Measurements from ENCODE around the gene TNS4.

The TNS4 gene

DNA sequence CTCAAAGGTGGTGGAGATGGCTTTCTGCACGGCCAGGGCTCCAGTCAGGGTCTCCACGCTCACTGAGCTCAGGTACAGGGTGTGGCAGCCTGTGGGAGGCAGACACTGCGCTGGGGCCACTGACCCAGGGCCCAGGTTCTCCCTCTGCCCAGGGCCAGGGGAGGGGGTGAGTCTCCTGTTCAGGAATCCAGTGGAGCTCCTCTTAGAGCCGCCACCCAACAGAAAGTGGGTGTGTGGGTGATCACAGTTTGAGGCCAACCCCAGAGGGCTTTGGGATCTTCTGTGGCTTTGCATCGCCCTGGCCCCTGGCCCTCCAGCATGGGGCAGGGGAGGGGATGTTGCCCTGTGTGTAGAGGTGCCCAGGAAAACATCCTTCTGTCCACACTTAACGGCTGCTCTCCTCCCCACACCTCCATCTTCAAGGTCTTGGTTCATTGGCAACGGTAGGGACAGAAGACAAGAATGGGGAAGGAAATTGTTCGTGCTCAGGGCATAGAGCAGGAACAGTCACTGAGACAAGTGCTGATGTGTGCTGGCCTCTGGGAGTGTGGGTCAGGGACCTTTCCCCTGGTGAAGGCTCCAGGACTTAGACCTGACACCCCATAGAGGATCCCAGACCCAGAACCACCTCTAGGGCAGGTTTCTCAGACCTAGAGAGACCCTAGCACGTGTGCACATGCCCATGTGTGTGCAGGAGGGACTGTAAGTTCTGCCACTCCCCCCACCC is 21.5 kb downstream of the TNS4 start:
- in situ Hi-C loops (cut with MboI; ENCODE audit: low sequenced_read_pairs), result no loop called here

DNA sequence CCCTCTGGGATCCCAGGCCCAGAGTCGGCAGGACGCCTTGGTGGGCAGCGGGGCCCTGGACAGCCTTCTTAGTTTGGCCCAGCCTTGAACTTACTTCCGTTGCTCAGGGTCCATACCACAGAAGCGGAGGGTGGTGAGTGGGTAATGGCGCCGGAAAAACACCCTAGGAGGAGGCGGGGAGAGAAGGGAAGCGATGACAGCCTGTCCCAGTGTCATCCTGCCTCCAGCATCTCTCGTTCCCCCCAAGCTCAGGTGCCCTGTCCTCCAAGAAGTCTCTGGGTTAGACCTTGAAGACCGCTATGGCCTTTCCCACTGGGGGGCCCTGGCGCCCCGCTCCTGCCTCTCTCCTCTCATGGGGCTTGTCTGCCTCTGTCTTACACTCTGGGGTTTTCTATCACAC is 22.9 kb downstream of the TNS4 start:
- in situ Hi-C loops (cut with MboI; ENCODE audit: low sequenced_read_pairs), result no loop called here

- in situ Hi-C loops (cut with MboI; ENCODE audit: low sequenced_read_pairs), result no loop called here
These were observed 23.6 kb downstream of the TNS4 start for GRCh38 chr17:40477796-40478195.

GRCh38 chr17:40475234-40475908 is 26.1 kb downstream of the TNS4 start:
- in situ Hi-C loops (cut with MboI; ENCODE audit: low sequenced_read_pairs), result no loop called here

DNA sequence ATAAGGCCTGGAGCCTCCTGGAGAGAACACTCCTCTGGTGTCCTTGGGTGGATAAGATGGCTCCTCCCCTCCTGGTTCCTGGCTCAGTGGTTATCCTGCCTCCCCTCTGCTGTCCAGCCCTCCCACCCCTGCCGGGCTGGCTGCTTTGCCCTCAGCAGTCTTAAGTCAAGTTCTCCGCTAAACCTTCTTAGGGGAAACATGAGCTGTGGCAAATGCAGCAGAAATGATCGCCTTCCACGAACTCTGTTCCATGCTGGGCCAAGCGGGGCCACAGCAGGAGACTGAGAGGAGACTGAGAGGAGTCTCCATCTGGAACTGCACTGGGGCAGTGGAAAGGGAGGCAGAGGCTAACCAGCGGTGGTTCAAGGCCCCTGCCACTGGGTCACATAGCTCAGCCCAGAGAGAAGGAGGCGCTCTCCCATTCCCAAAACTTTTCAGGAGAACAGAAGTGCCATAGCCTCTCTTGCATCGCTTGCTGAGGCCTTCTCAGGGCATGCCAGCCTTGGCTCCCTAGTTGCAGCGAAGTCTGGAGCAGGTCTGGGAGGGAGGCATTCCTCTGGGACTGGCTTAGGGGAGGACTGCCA is 26.9 kb downstream of the TNS4 start:
- in situ Hi-C loops (cut with MboI; ENCODE audit: low sequenced_read_pairs), result no loop called here

DNA sequence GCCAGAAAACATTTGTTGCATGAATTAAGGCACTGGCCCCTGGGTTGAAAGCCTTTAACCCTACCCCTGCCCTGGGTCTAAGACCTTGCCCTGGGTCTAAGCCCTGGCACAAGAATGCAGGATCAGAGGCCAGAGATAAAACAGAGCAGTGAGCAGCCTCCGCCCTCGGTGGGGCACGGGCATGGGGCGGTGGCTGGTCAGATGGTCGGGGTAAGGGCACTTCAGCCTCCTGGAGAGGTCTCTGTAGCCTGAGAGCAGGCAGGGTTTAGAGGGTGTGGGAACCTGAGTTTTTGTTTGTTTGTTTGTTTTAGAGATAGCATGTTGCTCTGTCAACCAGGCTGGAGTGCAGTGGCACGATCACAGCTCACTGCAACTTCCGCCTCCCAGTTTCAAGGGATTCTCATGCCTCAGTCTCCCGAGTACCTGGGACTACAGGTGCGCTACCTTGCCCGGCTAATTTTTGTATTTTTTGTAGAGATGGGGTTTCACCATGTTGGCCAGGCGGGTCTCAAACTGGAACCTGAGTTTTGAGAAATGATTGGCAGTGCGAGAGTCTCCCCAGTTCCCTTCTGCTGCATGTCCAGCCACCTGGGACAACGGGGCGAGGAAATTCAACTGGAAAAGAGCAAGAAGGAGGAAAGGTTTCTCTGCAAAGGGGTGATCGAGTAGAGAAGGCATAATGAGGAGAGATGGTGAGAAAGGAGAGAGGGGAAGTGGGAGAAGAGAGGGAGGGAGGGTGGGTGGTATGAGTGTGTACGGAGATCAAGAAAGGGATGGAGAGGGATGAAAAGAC is 27.7 kb downstream of the TNS4 start:
- in situ Hi-C loops (cut with MboI; ENCODE audit: low sequenced_read_pairs), result no loop called here

DNA sequence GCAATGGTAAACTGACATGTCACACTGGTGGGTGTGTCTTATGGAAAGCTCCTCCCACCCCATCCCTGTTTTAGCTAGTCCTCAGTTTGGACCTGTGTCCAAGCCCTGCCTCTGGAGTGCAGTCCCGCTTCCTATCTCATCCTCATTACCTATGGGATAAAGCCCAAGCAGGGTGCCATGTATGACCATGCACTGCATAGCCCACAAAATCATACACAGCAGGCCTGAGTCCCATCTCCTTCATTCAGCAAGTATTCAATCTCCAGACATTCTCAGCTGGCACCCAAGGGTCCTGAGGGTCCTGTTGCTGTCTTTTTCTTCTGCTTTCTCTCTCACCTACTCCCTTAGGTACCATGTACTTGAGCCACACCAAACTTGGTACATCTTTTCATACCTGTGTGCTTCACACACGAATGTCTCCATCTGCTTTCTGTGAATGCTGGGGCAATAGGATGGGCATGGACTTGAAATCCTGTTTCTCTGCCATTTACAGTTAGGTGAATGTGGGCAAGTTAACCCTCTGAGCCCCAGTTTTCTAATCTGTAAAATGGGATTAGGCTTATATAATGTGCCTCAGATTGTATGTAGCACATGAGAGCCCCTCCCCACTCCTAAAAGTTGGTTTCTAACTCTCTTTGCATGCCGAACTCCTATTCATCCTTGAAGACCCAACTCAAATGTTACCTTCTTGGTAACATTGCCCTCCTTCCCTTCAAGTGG is 28.5 kb downstream of the TNS4 start:
- in situ Hi-C loops (cut with MboI; ENCODE audit: low sequenced_read_pairs), result no loop called here

- in situ Hi-C loops (cut with MboI; ENCODE audit: low sequenced_read_pairs), result no loop called here
These were observed 29.3 kb downstream of the TNS4 start for GRCh38 chr17:40471846-40472732.

GRCh38 chr17:40470932-40471828 is 30.2 kb downstream of the TNS4 start:
- in situ Hi-C loops (cut with MboI; ENCODE audit: low sequenced_read_pairs), result no loop called here

DNA sequence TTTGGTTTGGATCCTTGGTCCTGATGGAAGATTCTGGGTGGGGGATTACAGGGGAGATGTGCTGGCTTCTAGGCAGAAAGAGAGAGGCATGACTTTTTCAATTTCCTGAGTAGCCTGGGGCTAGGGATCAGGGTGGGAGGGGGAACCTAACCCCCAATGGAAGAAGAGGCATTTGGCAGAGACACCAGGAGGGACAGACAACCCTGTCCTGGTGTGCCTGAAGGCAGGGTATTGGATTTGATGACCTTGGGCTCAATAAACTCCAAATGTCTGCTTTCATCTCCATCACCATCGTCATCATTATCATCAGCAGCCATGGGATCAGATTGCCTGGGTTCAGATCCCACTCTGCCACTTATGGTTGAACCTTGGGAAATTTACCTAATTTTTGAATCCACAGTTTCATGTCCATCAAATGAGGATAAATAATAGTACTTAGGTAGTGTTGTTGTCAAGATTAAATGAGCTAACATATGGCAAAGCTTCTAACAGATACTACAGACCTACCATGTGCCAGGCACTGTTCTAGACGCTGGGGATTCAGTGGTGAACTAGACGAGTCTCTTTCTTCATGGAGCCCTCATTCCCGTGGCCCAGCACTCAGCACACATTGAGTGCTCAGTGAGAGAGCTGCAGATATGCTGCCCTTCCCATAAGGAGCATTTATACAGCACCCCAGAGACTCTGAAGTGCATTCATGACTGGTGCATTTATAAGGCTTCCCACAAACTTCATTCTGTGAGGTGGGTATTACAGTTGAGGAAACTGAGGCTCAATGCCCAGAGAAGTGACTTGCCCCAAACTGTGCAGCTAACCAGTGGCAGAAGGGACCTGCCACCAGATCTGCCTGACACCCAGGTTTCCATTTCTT is 31.4 kb downstream of the TNS4 start:
- in situ Hi-C loops (cut with MboI; ENCODE audit: low sequenced_read_pairs), result no loop called here

- in situ Hi-C loops (cut with MboI; ENCODE audit: low sequenced_read_pairs), result no loop called here
These were observed 32.9 kb downstream of the TNS4 start for GRCh38 chr17:40468560-40468959.

DNA sequence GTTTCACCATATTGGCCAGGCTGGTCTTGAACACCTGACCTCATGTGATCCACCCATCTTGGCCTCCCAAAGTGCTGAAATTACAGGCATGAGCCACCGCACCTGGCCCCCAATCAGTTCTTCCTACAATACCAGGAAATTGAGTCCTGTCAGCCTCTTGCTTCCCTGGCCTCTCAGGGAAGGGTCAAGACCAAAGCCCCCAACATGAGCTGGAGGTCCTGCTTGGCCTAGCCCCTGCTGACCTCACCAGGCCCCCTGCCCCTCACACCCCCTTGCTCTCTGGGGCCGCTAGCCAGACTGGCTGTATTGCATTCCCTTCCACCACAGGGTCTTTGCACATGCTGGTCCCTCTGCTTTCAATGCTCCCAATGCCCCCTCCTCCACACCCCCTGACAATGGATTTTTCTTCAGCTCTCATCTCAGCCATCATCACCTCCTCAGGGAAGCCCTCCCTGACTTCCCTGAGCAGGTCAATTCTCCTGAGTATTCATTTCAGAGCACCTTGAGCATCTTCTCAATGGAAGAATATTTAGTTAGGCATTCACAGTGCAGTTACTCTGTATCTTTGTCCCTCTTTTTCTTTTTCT is 34.0 kb downstream of the TNS4 start:
- in situ Hi-C loops (cut with MboI; ENCODE audit: low sequenced_read_pairs), result no loop called here

DNA sequence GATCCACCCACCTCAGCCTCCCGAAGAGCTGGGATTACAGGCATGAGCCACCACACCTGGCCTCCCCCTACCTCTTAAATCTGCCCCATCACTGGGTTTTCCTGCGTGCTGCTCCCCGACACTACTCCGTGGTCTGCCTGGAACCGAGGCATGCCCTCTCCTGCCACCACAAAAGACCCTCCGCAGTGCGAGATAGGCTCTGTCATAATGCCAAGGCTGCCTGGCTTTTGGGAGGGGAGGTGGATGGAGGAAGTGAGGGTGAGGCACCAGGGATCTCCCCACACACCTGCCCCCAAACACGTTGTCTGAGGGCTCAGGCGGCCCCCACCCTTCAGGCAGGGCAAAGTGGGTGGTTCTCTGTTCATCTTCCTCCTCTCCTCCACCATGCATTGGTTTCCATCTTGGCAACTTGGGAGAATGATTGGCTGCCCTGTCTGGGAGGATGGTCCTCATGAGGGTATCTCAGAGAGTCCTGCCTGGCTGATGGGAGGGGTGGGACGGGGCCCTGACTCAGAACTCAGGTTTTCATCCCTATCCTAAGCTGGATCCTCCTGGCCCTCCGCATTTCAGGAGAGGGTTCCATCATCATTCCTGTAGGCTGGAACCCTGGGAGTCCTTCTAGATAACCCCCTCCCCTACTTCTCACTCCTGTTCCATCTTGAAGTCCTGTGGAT is 35.0 kb downstream of the TNS4 start:
- in situ Hi-C loops (cut with MboI; ENCODE audit: low sequenced_read_pairs), result no loop called here

DNA sequence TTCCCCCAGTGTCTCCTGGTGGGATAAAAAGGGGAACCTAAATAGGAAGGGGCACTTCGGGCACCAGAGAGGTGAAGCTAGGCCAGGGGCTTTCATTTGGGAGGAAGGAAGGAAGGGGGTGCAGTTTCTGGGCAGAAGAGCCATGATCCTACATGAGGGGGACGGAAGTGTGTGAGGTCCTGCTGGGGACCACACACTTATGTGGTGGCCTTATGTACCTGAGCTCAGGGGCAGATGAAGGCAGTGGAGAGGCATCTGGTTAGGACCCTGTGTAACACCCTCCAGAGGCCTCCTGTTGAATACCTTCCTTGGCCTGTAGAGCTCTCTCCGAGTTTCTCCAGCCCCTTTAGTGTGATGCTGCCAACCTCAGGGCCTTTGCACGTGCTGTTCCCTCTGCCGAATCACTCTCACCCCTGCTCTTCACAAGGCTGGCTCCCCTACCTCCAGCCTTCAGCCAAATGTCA is 37.0 kb downstream of the TNS4 start:
- in situ Hi-C loops (cut with MboI; ENCODE audit: low sequenced_read_pairs), result no loop called here

- in situ Hi-C loops (cut with MboI; ENCODE audit: low sequenced_read_pairs), result no loop called here
These were observed 38.3 kb downstream of the TNS4 start for GRCh38 chr17:40463122-40463550.

DNA sequence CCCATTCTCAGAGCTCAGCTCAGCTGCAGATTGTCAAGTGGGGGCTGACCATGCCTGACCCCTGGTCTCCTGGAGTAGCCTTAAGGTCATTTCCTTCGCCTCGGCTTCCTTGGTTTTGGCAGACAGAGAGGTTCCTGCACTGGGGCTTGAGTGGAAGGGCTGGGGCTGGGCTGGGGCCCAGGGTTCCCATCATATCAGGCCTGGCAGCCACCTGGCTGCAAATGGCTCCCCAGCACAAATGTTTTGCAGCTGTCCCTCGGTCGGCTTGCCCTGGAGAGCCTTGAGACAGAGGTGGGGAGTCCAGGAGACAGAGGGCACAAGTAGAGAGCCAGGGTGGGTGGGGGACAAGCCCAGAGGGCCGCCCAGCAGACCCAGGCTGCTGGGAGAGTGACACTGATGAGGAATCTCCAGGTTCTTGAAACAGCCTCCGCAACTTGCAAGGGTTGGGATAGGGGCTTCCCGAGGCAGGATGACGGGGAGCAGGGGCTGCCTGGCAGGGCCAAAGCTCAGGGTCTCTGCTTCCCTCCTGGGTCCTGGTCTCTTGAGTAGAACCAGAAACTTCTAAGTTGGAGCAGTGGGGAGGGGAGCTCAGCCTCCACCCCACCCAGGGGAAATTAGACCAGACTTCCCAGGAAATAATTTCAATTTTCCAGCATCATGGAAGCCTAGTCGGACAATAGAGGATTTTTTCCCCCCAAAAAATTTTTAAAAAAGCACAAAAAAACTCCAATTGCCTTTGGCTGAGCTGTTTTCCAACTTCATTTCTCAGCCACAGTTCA is 38.9 kb downstream of the TNS4 start:
- in situ Hi-C loops (cut with MboI; ENCODE audit: low sequenced_read_pairs), result no loop called here
